Measurements from ENCODE around the gene ABCC8.

- TF ChIP-seq CTCF (IDR thresholded peaks at IDR 0.05) (no peak), POLR2A (IDR thresholded peaks at IDR 0.05) (no peak)
These were observed 54.9 kb downstream of the ABCC8 start for GRCh38 chr11:17421781-17422180.
